CD8-positive, alpha-beta memory T cell (primary cell): ENCODE data around the gene USP26. TPM values are rescaled to one million over a fixed set of nuclear protein-coding genes. Genes with fewer than 3 reads are reported as not detected.
"Not testable (repeated sequence)": the region's sequence is repeated elsewhere in the genome, so short reads cannot be mapped to it uniquely, and the experiment has no call there.

Experiments used
- CTCF ChIA-PET: fragments of 350-600 bp; sonication (Branson Sonifier 250); formaldehyde crosslinking; loops from one replicate; lab custom pipeline; 2021; ENCODE audit warnings: antibody characterized with exemption; lab: Charles Lee
- POLR2A ChIA-PET: fragments of 350-600 bp; sonication (Branson Sonifier 250); formaldehyde crosslinking; loops from one replicate; lab custom pipeline; 2021; ENCODE audit warnings: antibody characterized with exemption; lab: Charles Lee
- DNase-seq, 5 donors: peaks; one replicate each; pipeline versions ENCODE4 v3.0.0 to v3.0.0-alpha.2; 2020 to 2022; ENCODE audit warnings: mixed read lengths in 1 of 5
- H3K27ac ChIP-seq: one replicate; pipeline ENCODE4 v1.7.0; 2013; ENCODE audit warnings: low read depth, mild to moderate bottlenecking, low read length, moderate library complexity
- H3K27me3 ChIP-seq: 2 replicates; pipeline ENCODE4 v1.7.0; 2013; ENCODE audit warnings: low read length, mild to moderate bottlenecking; ENCODE audit not compliant: insufficient read depth, poor library complexity, severe bottlenecking
- H3K36me3 ChIP-seq: 2 replicates; pipeline ENCODE4 v1.7.0; 2013; ENCODE audit warnings: mild to moderate bottlenecking, low read length, moderate library complexity; ENCODE audit not compliant: insufficient read depth
- H3K4me1 ChIP-seq: 2 replicates; pipeline ENCODE4 v1.7.0; 2013; ENCODE audit warnings: mild to moderate bottlenecking, low read length, moderate library complexity; ENCODE audit not compliant: insufficient read depth
- H3K4me3 ChIP-seq: 2 replicates; pipeline ENCODE4 v1.7.0; 2013; ENCODE audit warnings: mild to moderate bottlenecking, low read length
- H3K9me3 ChIP-seq: 2 replicates; pipeline ENCODE4 v1.7.0; 2013; ENCODE audit warnings: mild to moderate bottlenecking, low read length
- H3K27ac Mint-ChIP-seq, 8 donors: one replicate each; pipeline ENCODE4 v1.8.0; 2020 to 2021; ENCODE audit warnings: mixed read lengths in 8 of 8, mild to moderate bottlenecking in 6 of 8, inconsistent platforms in 3 of 8, moderate library complexity in 3 of 8
- H3K27me3 Mint-ChIP-seq, 2 donors: one replicate each; pipeline ENCODE4 v1.8.0; 2020 to 2021; ENCODE audit warnings: mixed read lengths in 2 of 2, mild to moderate bottlenecking in 1 of 2, moderate library complexity in 1 of 2
- H3K36me3 Mint-ChIP-seq, 3 donors: one replicate each; pipeline ENCODE4 v1.8.0; 2020 to 2021; ENCODE audit warnings: mixed read lengths in 3 of 3, inconsistent platforms in 1 of 3, mild to moderate bottlenecking in 1 of 3
- H3K4me1 Mint-ChIP-seq, 3 donors: one replicate each; pipeline ENCODE4 v1.8.0; 2020 to 2021; ENCODE audit warnings: mixed read lengths in 3 of 3, inconsistent platforms in 1 of 3, mild to moderate bottlenecking in 1 of 3
- H3K4me3 Mint-ChIP-seq, 7 donors: one replicate each; pipeline ENCODE4 v1.8.0; 2020 to 2021; ENCODE audit warnings: mixed read lengths in 7 of 7, mild to moderate bottlenecking in 6 of 7, moderate library complexity in 4 of 7, inconsistent platforms in 2 of 7
- H3K9me3 Mint-ChIP-seq, 5 donors: one replicate each; pipeline ENCODE4 v1.8.0; 2020 to 2022; ENCODE audit warnings: mixed read lengths in 5 of 5, mild to moderate bottlenecking in 3 of 5, moderate library complexity in 2 of 5, inconsistent platforms in 1 of 5
- polyA plus RNA-seq: library from polyadenylated mRNA; unstranded; fragments of 300-500 nt; fragmentation: Illumina TruSeq; gene quantifications from one replicate; pipeline ENCODE4 v1.2.3, GENCODE V29; 2021
- total RNA-seq, 2 experiments: library from RNA; stranded (reverse); gene quantifications; one replicate each; pipeline ENCODE4 v1.2.3, GENCODE V29; 2021

The USP26 gene
- total RNA-seq (not detected), polyA plus RNA-seq (not detected)

- H3K9me3 Mint-ChIP-seq: no peaks in the 10 kb centered on the region
- no peaks in the 10 kb centered on the region for H3K27me3 Mint-ChIP-seq
- no peak for DNase-seq
- ChIA-PET CTCF (no interaction called here), POLR2A (no interaction called here)
- Histone ChIP-seq H3K4me3 (no peak within 1 kb of the TSS), H3K27ac (no peak within 1 kb of the TSS), H3K36me3 (no peaks in the 10 kb centered on the region), H3K27me3 (no peaks in the 10 kb centered on the region), H3K4me1 (no peaks in the 10 kb centered on the region), H3K9me3 (no peaks in the 10 kb centered on the region)
- H3K36me3 Mint-ChIP-seq: no peaks in the 10 kb centered on the region
- H3K4me3 Mint-ChIP-seq: no peak within 1 kb of the TSS
- H3K27ac Mint-ChIP-seq: no peak within 1 kb of the TSS
- no peaks in the 10 kb centered on the region for H3K4me1 Mint-ChIP-seq
Observed at GRCh38 chrX:133097031-133097430, at the start of gene USP26. Gene USP26 (minus strand): TSS chrX:133097109. CDS start chrX:133028220, 68,889 bp downstream.

GRCh38 chrX:133134282-133134681 lies 37.4 kb upstream of the USP26 start:
- DNase-seq: no peak
- Mint-ChIP-seq H3K4me3 (no peak overlapping the region), H3K4me1 (no peaks in the 10 kb centered on the region), H3K27ac (no peak overlapping the region), H3K27me3 (peaks cover 0 to 8% of the 10 kb centered on the region in 2 donors), H3K36me3 (no peaks in the 10 kb centered on the region), H3K9me3 (no peaks in the 10 kb centered on the region)
- POLR2A ChIA-PET: no interaction called here
- Histone ChIP-seq H3K4me1 (no peaks in the 10 kb centered on the region), H3K27me3 (no peaks in the 10 kb centered on the region), H3K27ac (no peak overlapping the region), H3K9me3 (no peaks in the 10 kb centered on the region), H3K4me3 (no peak overlapping the region), H3K36me3 (no peaks in the 10 kb centered on the region)
- CTCF ChIA-PET: no interaction called here

- no peak overlapping the region for H3K4me3 Mint-ChIP-seq
- POLR2A ChIA-PET: no interaction called here
- H3K36me3 Mint-ChIP-seq: no peaks in the 10 kb centered on the region
- Histone ChIP-seq H3K27me3 (no peaks in the 10 kb centered on the region), H3K36me3 (no peaks in the 10 kb centered on the region), H3K4me3 (no peak overlapping the region), H3K4me1 (no peaks in the 10 kb centered on the region), H3K9me3 (no peaks in the 10 kb centered on the region), H3K27ac (no peak overlapping the region)
- peaks cover 0 to under 1% of the 10 kb centered on the region in 2 donors for H3K27me3 Mint-ChIP-seq
- DNase-seq: no peak
- peak overlapping the region in 1 of 8 donors; percentile 21 for H3K27ac Mint-ChIP-seq
- CTCF ChIA-PET: no interaction called here
- H3K9me3 Mint-ChIP-seq: no peaks in the 10 kb centered on the region
- no peaks in the 10 kb centered on the region for H3K4me1 Mint-ChIP-seq
Observed at GRCh38 chrX:133120406-133120805, 23.5 kb upstream of the USP26 start.

GRCh38 chrX:133094098-133094731 lies 2.7 kb downstream of the USP26 start:
- no peaks in the 10 kb centered on the region for H3K9me3 ChIP-seq
- DNase-seq: no peak
- Mint-ChIP-seq H3K36me3 (no peaks in the 10 kb centered on the region), H3K4me3 (no peak overlapping the region), H3K4me1 (no peaks in the 10 kb centered on the region), H3K9me3 (no peaks in the 10 kb centered on the region), H3K27ac (no peak overlapping the region), H3K27me3 (peaks cover 0 to 9% of the 10 kb centered on the region in 2 donors)
- H3K36me3 ChIP-seq: no peaks in the 10 kb centered on the region
- no peaks in the 10 kb centered on the region for H3K27me3 ChIP-seq
- no peak overlapping the region for H3K4me3 ChIP-seq
- no peak overlapping the region for H3K27ac ChIP-seq
- ChIA-PET CTCF (no interaction called here), POLR2A (no interaction called here)
- H3K4me1 ChIP-seq: no peaks in the 10 kb centered on the region

- ChIA-PET POLR2A (no interaction called here), CTCF (no interaction called here)
- H3K27me3 Mint-ChIP-seq: peaks cover 0 to 11% of the 10 kb centered on the region in 2 donors
Observed at GRCh38 chrX:133090236-133090809, 6.6 kb downstream of the USP26 start.

GRCh38 chrX:133089411-133089810 lies 7.5 kb downstream of the USP26 start:
- Histone ChIP-seq H3K27me3 (no peaks in the 10 kb centered on the region), H3K4me1 (no peaks in the 10 kb centered on the region), H3K27ac (no peak overlapping the region), H3K36me3 (no peaks in the 10 kb centered on the region), H3K9me3 (no peaks in the 10 kb centered on the region), H3K4me3 (no peak overlapping the region)
- Mint-ChIP-seq H3K36me3 (no peaks in the 10 kb centered on the region), H3K4me3 (no peak overlapping the region), H3K4me1 (no peaks in the 10 kb centered on the region), H3K27me3 (peaks cover 0 to 17% of the 10 kb centered on the region in 2 donors), H3K9me3 (no peaks in the 10 kb centered on the region), H3K27ac (no peak overlapping the region)
- ChIA-PET POLR2A (no interaction called here), CTCF (no interaction called here)
- DNase-seq: no peak

More at GRCh38 chrX:133090236-133090809, 6.6 kb downstream of the USP26 start:
- Histone ChIP-seq H3K4me3 (no peak overlapping the region), H3K4me1 (no peaks in the 10 kb centered on the region), H3K9me3 (no peaks in the 10 kb centered on the region), H3K27ac (no peak overlapping the region), H3K36me3 (no peaks in the 10 kb centered on the region), H3K27me3 (no peaks in the 10 kb centered on the region)
- no peak overlapping the region for H3K27ac Mint-ChIP-seq
- H3K4me1 Mint-ChIP-seq: no peaks in the 10 kb centered on the region
- H3K9me3 Mint-ChIP-seq: no peaks in the 10 kb centered on the region
- no peak overlapping the region for H3K4me3 Mint-ChIP-seq
- no peaks in the 10 kb centered on the region for H3K36me3 Mint-ChIP-seq
- no peak for DNase-seq

GRCh38 chrX:133085785-133086184 lies 11.1 kb downstream of the USP26 start:
- H3K4me1 Mint-ChIP-seq: peaks cover 0 to 2% (median 0%) of the 10 kb centered on the region in 3 donors
- H3K27ac Mint-ChIP-seq: no peak overlapping the region
- CTCF ChIA-PET: no interaction called here
- H3K27me3 ChIP-seq: no peaks in the 10 kb centered on the region
- no peaks in the 10 kb centered on the region for H3K4me1 ChIP-seq
- DNase-seq: no peak
- H3K36me3 ChIP-seq: no peaks in the 10 kb centered on the region
- H3K9me3 ChIP-seq: no peaks in the 10 kb centered on the region
- H3K4me3 ChIP-seq: no peak overlapping the region
- POLR2A ChIA-PET: no interaction called here
- no peaks in the 10 kb centered on the region for H3K9me3 Mint-ChIP-seq
- no peak overlapping the region for H3K27ac ChIP-seq
- H3K27me3 Mint-ChIP-seq: peaks cover 0 to 17% of the 10 kb centered on the region in 2 donors
- H3K36me3 Mint-ChIP-seq: no peaks in the 10 kb centered on the region
- no peak overlapping the region for H3K4me3 Mint-ChIP-seq

- POLR2A ChIA-PET, H3K27me3 ChIP-seq, H3K9me3 ChIP-seq, CTCF ChIA-PET, H3K9me3 Mint-ChIP-seq, H3K4me1 ChIP-seq, H3K36me3 Mint-ChIP-seq, H3K4me3 ChIP-seq, H3K27ac ChIP-seq, H3K4me1 Mint-ChIP-seq, H3K4me3 Mint-ChIP-seq, H3K36me3 ChIP-seq, DNase-seq, H3K27ac Mint-ChIP-seq: not testable (repeated sequence)
- H3K27me3 Mint-ChIP-seq: peaks cover 0 to 17% of the 10 kb centered on the region in 2 donors
Observed at GRCh38 chrX:133085056-133085455, 11.9 kb downstream of the USP26 start.
